Thyroid gland (tissue), 4 donors: ENCODE data around the gene ODAD3.

Experiments used
- CTCF ChIP-seq, 6 experiments: fragments of 200-600 bp in 3 of 6; fragments of 450-650 bp in 3 of 6; sonication (generic) in 3 of 6; IDR thresholded peaks; one replicate each; pipeline ENCODE4 v1.5.1; 2016 to 2019; ENCODE audit warnings: antibody characterized with exemption in 6 of 6, mild to moderate bottlenecking in 2 of 6, inconsistent platforms in 1 of 6, moderate library complexity in 1 of 6
- POLR2A ChIP-seq, 2 donors: fragments of 450-650 bp; IDR thresholded peaks; one replicate each; pipeline ENCODE4 v1.6.1; 2017; ENCODE audit warnings: antibody characterized with exemption in 2 of 2, mild to moderate bottlenecking in 2 of 2, moderate library complexity in 1 of 2

GRCh38 chr19:11444059-11444458, 9.1 kb upstream of the ODAD3 start:
- TF ChIP-seq POLR2A (IDR thresholded peaks at IDR 0.05) (no peak), CTCF (IDR thresholded peaks at IDR 0.05) (no peak)
